ENCODE results near the gene TSSK6. TPM values are rescaled to one million over a fixed set of nuclear protein-coding genes. Genes with fewer than 3 reads are reported as not detected.

The TSSK6 gene
- total RNA-seq, 1 donor from 2014 or later = not detected

DNA sequence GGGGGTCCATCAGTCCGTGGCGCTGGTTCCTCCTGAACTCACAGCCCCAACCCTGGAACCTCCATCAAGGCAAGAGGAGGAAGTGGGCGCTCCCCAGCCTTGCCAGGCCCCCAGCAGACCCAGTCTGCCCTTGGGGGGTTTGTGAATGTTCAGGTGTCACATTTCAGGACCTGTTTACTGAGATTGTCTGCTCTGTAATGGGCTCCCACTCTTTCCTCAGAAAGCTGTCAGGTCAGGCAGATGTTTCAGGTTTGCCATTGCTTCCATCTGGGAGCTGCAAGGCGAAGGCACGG, 29.4 kb downstream of the TSSK6 start:
- H3K27ac ChIP-seq = no peak overlapping the region
- no peaks in the 10 kb centered on the region for H3K36me3 ChIP-seq
- no peaks in the 10 kb centered on the region for H3K27me3 ChIP-seq
- H3K4me3 ChIP-seq = no peak overlapping the region
- intact Hi-C loops (cut with DNase I) = loop anchor here (10.0 kb wide), 1 partner anchor 291 kb away; the partner anchor contains the start of genes BORCS8 and RFXANK
- no peak for TF ChIP-seq CTCF (IDR thresholded peaks at IDR 0.05)
- H3K4me1 ChIP-seq = peaks cover 15 to 28% of the 10 kb centered on the region in 2 donors
- no peaks in the 10 kb centered on the region for H3K9me3 ChIP-seq
- no peak for DNase-seq (ENCODE audit: low spot score in 2 of 2)

DNA sequence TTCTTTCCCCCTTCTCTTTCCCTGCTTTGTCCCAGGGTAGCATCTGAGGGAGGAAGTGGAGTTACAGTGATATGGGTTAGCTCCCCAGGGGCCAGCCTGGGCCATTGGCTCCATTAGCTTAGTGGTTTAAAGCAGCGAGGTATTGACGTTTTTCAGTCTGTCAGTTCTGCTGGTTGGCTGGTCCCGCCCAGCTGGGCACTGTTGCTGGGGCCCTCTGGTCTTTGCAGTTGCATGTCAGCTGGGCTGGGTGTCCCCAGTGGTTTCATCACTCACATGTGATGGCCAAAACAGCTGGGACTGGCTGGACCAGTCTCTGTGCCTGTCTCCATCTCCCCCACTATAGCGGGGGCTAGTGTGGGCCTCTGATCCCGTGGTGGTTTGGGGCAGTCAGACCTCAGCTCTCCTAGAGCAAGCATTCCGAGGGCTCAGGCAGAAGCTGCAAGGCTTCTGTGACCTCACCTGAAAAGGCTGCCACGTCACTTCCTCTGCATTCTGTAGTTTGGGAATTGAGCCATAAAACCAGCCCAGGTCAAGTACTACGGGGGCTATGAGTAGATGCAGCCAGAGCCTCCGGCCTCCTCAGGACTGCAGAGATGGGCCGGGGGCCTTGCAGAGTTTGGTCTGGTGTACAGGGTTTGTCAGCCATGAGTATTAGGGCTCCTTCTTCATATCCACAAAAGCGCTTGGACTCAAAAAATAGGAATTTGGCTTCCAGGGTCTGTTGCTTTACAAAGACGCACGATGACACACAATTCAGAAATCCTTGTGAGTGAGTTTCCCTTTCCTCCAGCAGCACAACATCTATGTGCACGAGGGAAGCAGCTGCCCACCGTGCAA, 30.0 kb downstream of the TSSK6 start:
- Histone ChIP-seq H3K27me3 (no peaks in the 10 kb centered on the region), H3K9me3 (no peaks in the 10 kb centered on the region), H3K4me3 (no peak overlapping the region), H3K36me3 (no peaks in the 10 kb centered on the region), H3K27ac (peak overlapping the region in 1 of 2 donors; percentile 4), H3K4me1 (peaks cover 15 to 25% of the 10 kb centered on the region in 2 donors)
- intact Hi-C loops (cut with DNase I) = loop anchor here (10.0 kb wide), 1 partner anchor 291 kb away; the partner anchor contains the start of genes BORCS8 and RFXANK
- no peak for TF ChIP-seq CTCF (IDR thresholded peaks at IDR 0.05)
- DNase-seq (ENCODE audit: low spot score in 2 of 2) = no peak

DNA sequence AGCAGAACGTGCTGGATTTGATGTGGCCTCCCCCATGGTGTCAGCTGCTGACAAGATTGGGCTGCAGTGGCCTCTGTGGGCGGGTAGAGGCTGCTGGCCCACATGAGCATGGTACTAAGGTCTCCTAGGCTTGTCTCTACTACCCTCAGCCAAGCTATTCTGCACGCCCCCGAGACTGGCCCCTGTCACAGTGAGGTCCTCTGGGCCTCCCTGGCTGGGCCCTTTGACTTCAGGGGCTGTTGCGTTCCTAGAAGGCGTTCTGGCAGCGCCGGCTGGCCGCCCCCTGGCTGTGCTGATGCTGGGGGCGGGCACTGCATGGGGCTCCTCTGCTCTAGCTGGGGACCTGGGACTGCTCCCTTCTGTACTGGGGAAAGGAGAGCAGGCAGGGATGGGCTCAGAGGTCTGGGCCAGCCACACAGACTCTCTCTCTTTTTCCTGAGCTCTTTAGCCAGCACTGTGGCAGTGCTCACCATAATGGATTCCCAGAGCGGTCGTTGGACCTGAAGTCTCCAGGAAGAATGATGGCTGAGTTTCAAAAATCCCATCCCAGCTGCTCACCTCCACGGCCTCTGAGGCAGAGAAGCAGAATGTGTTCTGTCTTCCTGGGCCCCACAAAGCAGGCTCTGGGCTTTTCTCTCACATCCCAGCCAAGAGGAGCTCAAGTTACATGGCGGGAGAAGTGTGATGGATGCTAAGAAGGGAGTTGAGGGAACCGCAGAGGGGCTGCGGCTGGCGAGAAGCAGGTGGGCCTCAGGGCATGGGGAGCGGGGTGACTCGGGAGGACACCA, 32.3 kb downstream of the TSSK6 start:
- no peak for TF ChIP-seq CTCF (IDR thresholded peaks at IDR 0.05)
- H3K4me3 ChIP-seq = no peak overlapping the region
- intact Hi-C loops (cut with DNase I) = loop anchor here (10.0 kb wide), 1 partner anchor 288 kb away; the partner anchor contains the start of genes BORCS8 and RFXANK
- H3K27me3 ChIP-seq = no peaks in the 10 kb centered on the region
- H3K36me3 ChIP-seq = peaks cover 0 to 2% of the 10 kb centered on the region in 2 donors
- H3K9me3 ChIP-seq = no peaks in the 10 kb centered on the region
- no peak for DNase-seq (ENCODE audit: low spot score in 2 of 2)
- no peak overlapping the region for H3K27ac ChIP-seq
- peaks cover 1 to 5% of the 10 kb centered on the region in 2 donors for H3K4me1 ChIP-seq

- no peak for DNase-seq (ENCODE audit: low spot score in 2 of 2)
- TF ChIP-seq CTCF (IDR thresholded peaks at IDR 0.05) = no peak
- H3K4me3 ChIP-seq = no peak overlapping the region
- H3K27ac ChIP-seq = no peak overlapping the region
- no peaks in the 10 kb centered on the region for H3K9me3 ChIP-seq
- H3K36me3 ChIP-seq = peaks cover 0 to 2% of the 10 kb centered on the region in 2 donors
- no peaks in the 10 kb centered on the region for H3K27me3 ChIP-seq
- no peaks in the 10 kb centered on the region for H3K4me1 ChIP-seq
- intact Hi-C loops (cut with DNase I) = loop anchor here (10.0 kb wide), 1 partner anchor 286 kb away; the partner anchor contains the start of genes BORCS8 and RFXANK
Measured at GRCh38 chr19:19480688-19481087, 34.7 kb downstream of the TSSK6 start.

GRCh38 chr19:19477705-19478383, 37.5 kb downstream of the TSSK6 start:
- Histone ChIP-seq H3K9me3 (no peaks in the 10 kb centered on the region), H3K4me1 (no peaks in the 10 kb centered on the region)

More at GRCh38 chr19:19477705-19478383, 37.5 kb downstream of the TSSK6 start:
- no peak for DNase-seq (ENCODE audit: low spot score in 2 of 2)
- intact Hi-C loops (cut with DNase I) = loop anchor here (5.0 kb wide), 1 partner anchor 71 kb away; the partner anchor contains the start of gene GATAD2A
- TF ChIP-seq CTCF (IDR thresholded peaks at IDR 0.05) = no peak
- Histone ChIP-seq H3K27me3 (no peaks in the 10 kb centered on the region), H3K36me3 (peaks cover 0 to 2% of the 10 kb centered on the region in 2 donors), H3K4me3 (no peak overlapping the region), H3K27ac (no peak overlapping the region)

Data from ascending aorta (tissue), 2 donors.